CD4-positive, CD25-positive, alpha-beta regulatory T cell (primary cell): ENCODE data around the gene GCNT2. TPM values are rescaled to one million over a fixed set of nuclear protein-coding genes. Genes with fewer than 3 reads are reported as not detected.

ENCODE experiments used
- ATAC-seq, 2 donors: fragments of 150-1000 bp; cut with Tn5 transposase; one replicate each; pipeline ENCODE4 v1.10.0; 2021; ENCODE audit warnings: low read depth in 2 of 2, moderate number of reproducible peaks in 2 of 2, moderate library complexity in 1 of 2
- DNase-seq, 3 donors: peaks; one replicate each; pipeline versions ENCODE4 v3.0.0 to v3.0.0-alpha.2; 2012 to 2022; ENCODE audit warnings: mixed read lengths in 1 of 3
- H3K27ac ChIP-seq: one replicate; pipeline ENCODE4 v1.7.0; 2013; ENCODE audit warnings: mild to moderate bottlenecking, low read length; ENCODE audit not compliant: insufficient read depth, poor library complexity, severe bottlenecking
- H3K27me3 ChIP-seq: one replicate; pipeline ENCODE4 v1.7.0; 2013; ENCODE audit warnings: low read length; ENCODE audit not compliant: control insufficient read depth, insufficient read depth
- H3K36me3 ChIP-seq: one replicate; pipeline ENCODE4 v1.7.0; 2013; ENCODE audit warnings: mild to moderate bottlenecking, low read length, moderate library complexity; ENCODE audit not compliant: control insufficient read depth, insufficient read depth
- H3K4me1 ChIP-seq: 2 replicates; pipeline ENCODE4 v1.7.0; 2013; ENCODE audit warnings: mild to moderate bottlenecking, low read length; ENCODE audit not compliant: insufficient read depth, control insufficient read depth, poor library complexity, severe bottlenecking
- H3K4me3 ChIP-seq: one replicate; pipeline ENCODE4 v1.7.0; 2013; ENCODE audit warnings: low read depth, mild to moderate bottlenecking, low read length, moderate library complexity
- H3K9me3 ChIP-seq, 2 experiments: 1 replicate in 1 of 2; 2 replicates in 1 of 2; pipeline ENCODE4 v1.7.0; 2013; ENCODE audit warnings: low read length in 2 of 2, mild to moderate bottlenecking in 1 of 2, moderate library complexity in 1 of 2; ENCODE audit not compliant: control insufficient read depth in 2 of 2
- H3K27ac Mint-ChIP-seq, 3 donors: one replicate each; pipeline ENCODE4 v1.8.0; 2020 to 2022; ENCODE audit warnings: mild to moderate bottlenecking in 3 of 3, mixed read lengths in 3 of 3, moderate library complexity in 2 of 3
- H3K27me3 Mint-ChIP-seq: one replicate; pipeline ENCODE4 v1.8.0; 2022; ENCODE audit warnings: mild to moderate bottlenecking, mixed read lengths
- H3K36me3 Mint-ChIP-seq: one replicate; pipeline ENCODE4 v1.8.0; 2020; ENCODE audit warnings: mixed read lengths
- H3K4me1 Mint-ChIP-seq, 4 donors: one replicate each; pipeline ENCODE4 v1.8.0; 2020 to 2022; ENCODE audit warnings: mixed read lengths in 4 of 4, mild to moderate bottlenecking in 1 of 4
- H3K4me3 Mint-ChIP-seq, 4 donors: one replicate each; pipeline ENCODE4 v1.8.0; 2020 to 2022; ENCODE audit warnings: mild to moderate bottlenecking in 4 of 4, mixed read lengths in 4 of 4, moderate library complexity in 3 of 4
- H3K9me3 Mint-ChIP-seq, 7 donors: one replicate each; pipeline ENCODE4 v1.8.0; 2020 to 2022; ENCODE audit warnings: mixed read lengths in 7 of 7, mild to moderate bottlenecking in 3 of 7, moderate library complexity in 2 of 7
- polyA plus RNA-seq, 4 donors: library from polyadenylated mRNA; unstranded; fragments of 300-500 nt; fragmentation: Illumina TruSeq; gene quantifications; one replicate each; pipeline ENCODE4 v1.2.3, GENCODE V29; 2021
- total RNA-seq: library from RNA; stranded (reverse); gene quantifications from one replicate; pipeline ENCODE4 v1.2.3, GENCODE V29; 2022

The GCNT2 gene
- 6.9 TPM for total RNA-seq
- 1 to 10 TPM in 3 of 4 donors, under 1 TPM in 1; 0.72 to 1.9 (median 1.3) TPM for polyA plus RNA-seq

DNA sequence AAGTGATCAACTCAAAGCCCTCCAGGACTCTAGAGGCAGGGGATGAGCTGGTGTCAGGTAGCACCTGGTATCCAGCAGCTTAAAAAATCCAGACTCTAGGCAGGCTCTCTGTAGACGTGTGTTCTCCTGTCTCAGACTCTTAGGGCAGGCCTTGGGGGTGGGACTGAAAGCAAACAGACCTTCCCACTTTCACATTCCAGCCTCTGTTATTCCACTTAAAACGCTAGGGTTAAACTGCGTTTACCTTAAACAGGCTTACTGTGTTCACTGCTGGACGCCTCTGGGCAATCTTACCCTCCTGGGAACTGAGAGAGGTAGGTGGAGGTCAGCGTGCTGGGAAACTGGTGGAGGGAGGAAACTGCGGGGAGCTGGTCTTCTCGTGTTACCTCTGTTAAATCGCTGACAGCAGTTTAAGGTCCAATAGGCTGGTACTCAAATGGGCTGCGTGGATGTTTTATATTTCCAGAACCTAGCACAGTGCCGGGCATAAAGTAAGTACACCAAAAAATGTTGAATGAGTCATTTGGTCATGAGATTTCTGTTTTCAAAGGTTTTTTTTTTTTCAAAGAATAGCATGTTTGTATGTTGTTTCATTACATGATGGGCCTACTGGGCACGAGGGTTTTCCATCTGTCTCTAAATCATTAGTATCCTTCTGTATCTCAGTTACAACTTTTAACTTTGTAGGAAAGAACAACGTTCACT, at the start of gene GCNT2:
TSS of gene GCNT2 (plus strand) at position 248 of the 705 bp plus-strand sequence. CDS start 7,561 bp downstream, outside the sequence.
- Mint-ChIP-seq H3K4me1 (peaks cover 0 to 4% (median 0%) of the 10 kb centered on the region in 4 donors), H3K27ac (peak within 1 kb of the TSS in 1 of 3 donors; percentile 23), H3K4me3 (no peak within 1 kb of the TSS), H3K36me3 (no peaks in the 10 kb centered on the region), H3K9me3 (no peaks in the 10 kb centered on the region), H3K27me3 (peaks cover 9% of the 10 kb centered on the region)
- Histone ChIP-seq H3K27ac (no peak within 1 kb of the TSS), H3K27me3 (no peaks in the 10 kb centered on the region), H3K4me3 (no peak within 1 kb of the TSS), H3K4me1 (no peaks in the 10 kb centered on the region), H3K9me3 (no peaks in the 10 kb centered on the region), H3K36me3 (no peaks in the 10 kb centered on the region)
- no peak for ATAC-seq
- no peak for DNase-seq

DNA sequence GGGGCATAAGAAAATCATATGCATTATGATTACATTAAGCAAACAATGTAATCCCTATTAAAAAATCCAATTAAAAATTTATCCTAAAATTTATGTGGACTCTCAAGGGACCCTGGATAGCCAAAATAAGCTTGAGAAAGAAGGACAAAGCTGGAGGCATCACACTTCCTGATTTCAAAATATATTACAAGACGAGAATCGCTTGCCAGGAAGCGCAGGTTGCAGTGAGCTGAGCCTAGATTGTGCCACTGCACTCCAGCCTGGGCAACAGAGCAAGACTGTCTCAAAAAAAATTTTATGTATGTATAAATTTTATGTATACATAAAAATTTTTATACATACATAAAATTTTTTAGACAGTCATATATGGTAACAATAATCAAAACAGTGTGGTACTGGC, 48.5 kb upstream of the GCNT2 start:
- Mint-ChIP-seq H3K27ac (no peak overlapping the region), H3K4me3 (no peak overlapping the region), H3K4me1 (no peaks in the 10 kb centered on the region), H3K27me3 (peaks cover 11% of the 10 kb centered on the region), H3K36me3 (no peaks in the 10 kb centered on the region), H3K9me3 (peaks cover 0 to 1% (median 0%) of the 10 kb centered on the region in 7 donors)
- H3K36me3 ChIP-seq: no peaks in the 10 kb centered on the region
- DNase-seq: no peak
- no peak overlapping the region for H3K27ac ChIP-seq
- peaks cover 4% of the 10 kb centered on the region for H3K27me3 ChIP-seq
- H3K4me3 ChIP-seq: no peak overlapping the region
- no peak for ATAC-seq
- no peaks in the 10 kb centered on the region for H3K9me3 ChIP-seq
- no peaks in the 10 kb centered on the region for H3K4me1 ChIP-seq

DNA sequence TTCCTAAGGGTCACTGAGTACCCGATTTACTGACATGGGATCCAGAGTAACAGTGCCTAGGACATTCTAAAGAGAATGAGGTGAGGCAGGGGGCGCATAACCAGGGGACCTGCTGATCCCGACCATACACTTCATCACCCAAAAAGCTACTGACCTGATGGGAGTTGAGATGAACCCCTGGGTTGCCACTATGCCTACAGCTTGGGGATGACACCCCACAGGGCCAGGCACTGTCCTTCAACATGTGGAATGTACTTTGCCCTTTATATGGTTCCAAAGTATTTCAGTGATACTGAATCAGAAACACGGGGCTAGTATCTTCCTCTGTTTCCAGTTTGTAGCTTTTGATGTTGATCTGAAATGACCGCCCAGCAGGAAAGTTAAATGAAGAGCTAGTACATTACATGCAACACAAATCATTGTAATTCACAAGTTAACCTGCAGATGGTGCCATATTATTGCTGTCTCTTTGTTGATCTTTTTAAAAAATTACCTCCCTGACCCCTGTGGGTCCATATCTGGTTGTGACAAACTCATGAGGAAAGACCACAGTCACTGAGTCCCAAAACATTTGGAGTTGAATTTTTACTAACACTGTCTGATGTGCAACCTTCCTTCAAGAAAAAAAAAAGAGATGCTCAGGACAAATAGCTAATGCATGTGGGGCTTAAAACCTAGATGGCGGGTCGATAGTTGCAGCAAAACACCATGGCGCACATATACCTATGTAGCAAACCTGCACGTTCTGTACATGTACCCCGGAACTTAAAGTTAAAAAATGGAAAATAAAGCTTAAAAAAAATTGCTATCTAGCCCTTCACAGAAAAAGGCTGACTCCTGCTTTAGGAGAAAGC, 42.7 kb upstream of the GCNT2 start:
- DNase-seq: peak in 2 of 3 donors; percentile 6 to 57
- Histone ChIP-seq H3K9me3 (no peaks in the 10 kb centered on the region), H3K4me1 (no peaks in the 10 kb centered on the region), H3K27me3 (peaks cover 1% of the 10 kb centered on the region), H3K36me3 (no peaks in the 10 kb centered on the region), H3K27ac (no peak overlapping the region), H3K4me3 (no peak overlapping the region)
- Mint-ChIP-seq H3K36me3 (no peaks in the 10 kb centered on the region), H3K27me3 (peaks cover 9% of the 10 kb centered on the region), H3K4me1 (peaks cover 0 to 6% (median 2%) of the 10 kb centered on the region in 4 donors), H3K9me3 (peaks cover 0 to 3% (median 0%) of the 10 kb centered on the region in 7 donors), H3K4me3 (no peak overlapping the region), H3K27ac (no peak overlapping the region)
- ATAC-seq: no peak

DNA sequence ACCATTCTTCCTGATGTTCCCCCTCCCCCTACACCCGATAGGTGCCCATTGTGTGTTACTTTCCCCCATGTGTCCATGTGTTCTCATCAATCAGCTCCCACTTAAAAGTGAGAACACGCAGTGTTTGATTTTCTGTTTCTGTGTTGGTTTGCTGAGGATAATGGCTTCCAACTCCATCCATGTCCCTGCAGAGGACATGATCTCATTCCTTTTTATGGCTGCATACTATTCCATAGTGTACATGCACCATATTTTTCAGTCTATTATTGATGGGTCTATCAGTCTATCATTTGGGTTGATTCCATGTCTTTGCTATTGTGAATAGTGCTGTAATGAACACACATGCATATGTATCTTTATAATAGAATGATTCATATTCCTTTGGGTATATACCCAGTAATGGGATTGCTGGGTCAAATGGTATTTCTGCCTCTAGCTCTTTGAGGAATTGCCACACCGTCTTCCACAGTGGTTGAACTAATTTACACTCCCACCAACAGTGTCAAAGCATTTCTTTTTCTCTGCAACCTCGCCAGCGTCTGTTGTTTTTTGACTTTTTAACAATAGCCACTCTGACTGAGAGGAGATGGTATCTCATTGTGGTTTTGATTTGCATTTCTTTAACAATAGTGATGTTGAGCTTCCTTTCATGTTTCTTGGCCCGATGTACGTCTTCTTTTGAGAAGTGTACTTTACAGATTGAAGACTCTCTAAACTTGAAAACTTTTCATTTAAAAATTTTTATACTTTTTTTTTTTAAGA, 41.0 kb upstream of the GCNT2 start:
- Histone ChIP-seq H3K9me3 (no peaks in the 10 kb centered on the region), H3K27me3 (peaks cover 1% of the 10 kb centered on the region), H3K27ac (no peak overlapping the region), H3K36me3 (no peaks in the 10 kb centered on the region), H3K4me1 (no peaks in the 10 kb centered on the region), H3K4me3 (no peak overlapping the region)
- no peaks in the 10 kb centered on the region for H3K36me3 Mint-ChIP-seq
- no peak for ATAC-seq
- H3K27me3 Mint-ChIP-seq: peaks cover 9% of the 10 kb centered on the region
- H3K4me1 Mint-ChIP-seq: peaks cover 0 to 6% (median 2%) of the 10 kb centered on the region in 4 donors
- no peak overlapping the region for H3K27ac Mint-ChIP-seq
- DNase-seq: peak in 1 of 3 donors; percentile 22
- H3K9me3 Mint-ChIP-seq: peaks cover 0 to 3% (median 0%) of the 10 kb centered on the region in 7 donors
- no peak overlapping the region for H3K4me3 Mint-ChIP-seq

DNA sequence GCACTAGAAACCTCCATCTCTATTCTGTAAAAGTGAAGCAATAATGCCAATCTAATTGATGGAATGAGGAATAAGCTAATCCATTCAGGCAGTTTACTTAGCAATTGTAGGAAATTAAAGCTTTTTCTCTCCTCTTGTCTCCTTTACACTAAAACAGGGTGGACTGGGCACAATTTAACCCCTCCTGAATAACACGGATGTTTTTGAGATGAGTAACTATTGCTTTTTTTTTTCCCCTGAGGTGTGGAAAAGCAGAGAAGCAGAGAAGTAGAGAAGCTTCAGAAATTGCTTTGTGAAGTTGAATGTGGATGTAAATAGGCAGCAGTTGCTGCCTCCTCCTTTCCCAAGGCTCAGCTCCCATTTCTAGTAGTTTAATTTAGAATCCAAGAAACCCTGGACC, 40.0 kb upstream of the GCNT2 start:
- H3K36me3 Mint-ChIP-seq: no peaks in the 10 kb centered on the region
- Histone ChIP-seq H3K36me3 (no peaks in the 10 kb centered on the region), H3K27ac (no peak overlapping the region), H3K4me3 (no peak overlapping the region), H3K4me1 (no peaks in the 10 kb centered on the region), H3K27me3 (no peaks in the 10 kb centered on the region), H3K9me3 (no peaks in the 10 kb centered on the region)
- H3K4me3 Mint-ChIP-seq: no peak overlapping the region
- peaks cover 0 to 3% (median 0%) of the 10 kb centered on the region in 7 donors for H3K9me3 Mint-ChIP-seq
- no peak for ATAC-seq
- H3K4me1 Mint-ChIP-seq: peaks cover 0 to 6% (median 2%) of the 10 kb centered on the region in 4 donors
- no peak overlapping the region for H3K27ac Mint-ChIP-seq
- peaks cover 9% of the 10 kb centered on the region for H3K27me3 Mint-ChIP-seq
- DNase-seq: no peak

DNA sequence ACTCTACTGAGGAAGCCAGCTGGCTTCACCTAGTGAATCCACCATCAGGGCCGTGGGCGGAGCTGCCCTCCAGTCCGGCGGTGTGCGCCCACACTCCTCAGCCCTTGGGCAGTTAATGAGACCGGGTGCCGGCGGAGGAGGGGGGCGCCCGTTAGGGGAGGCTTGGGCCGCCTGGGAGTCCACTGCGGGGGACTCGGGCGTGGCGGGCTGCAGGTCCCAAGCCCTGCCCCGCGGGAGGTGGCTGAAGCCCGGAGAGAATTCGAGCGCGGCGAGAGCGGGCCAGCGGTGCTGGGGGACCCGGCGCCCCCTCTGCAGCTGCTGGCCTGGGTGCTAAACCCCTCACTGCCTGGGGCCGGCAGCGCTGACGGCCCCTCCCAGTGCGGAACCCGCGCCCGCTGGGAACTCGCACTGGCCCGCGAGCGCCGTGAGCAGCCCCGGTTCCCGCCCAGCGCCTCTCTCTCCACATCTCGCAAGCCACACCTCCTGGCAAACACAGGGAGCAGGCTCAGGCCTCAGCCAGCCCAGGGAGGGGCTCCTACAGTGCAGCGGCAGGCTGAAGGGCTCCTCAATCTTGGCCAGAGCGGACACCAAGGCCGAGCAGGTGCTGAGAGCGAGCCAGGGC, 38.4 kb upstream of the GCNT2 start:
- ATAC-seq (no peak), DNase-seq (no peak)
- no peaks in the 10 kb centered on the region for H3K4me1 ChIP-seq
- no peaks in the 10 kb centered on the region for H3K27me3 ChIP-seq
- H3K4me3 Mint-ChIP-seq: no peak overlapping the region
- no peak overlapping the region for H3K4me3 ChIP-seq
- H3K27ac ChIP-seq: no peak overlapping the region
- no peaks in the 10 kb centered on the region for H3K36me3 ChIP-seq
- no peak overlapping the region for H3K27ac Mint-ChIP-seq
- H3K9me3 ChIP-seq: no peaks in the 10 kb centered on the region
- no peaks in the 10 kb centered on the region for H3K36me3 Mint-ChIP-seq
- H3K4me1 Mint-ChIP-seq: peaks cover 0 to 6% (median 2%) of the 10 kb centered on the region in 4 donors
- peaks cover 9% of the 10 kb centered on the region for H3K27me3 Mint-ChIP-seq
- H3K9me3 Mint-ChIP-seq: peaks cover 0 to 3% (median 0%) of the 10 kb centered on the region in 7 donors

DNA sequence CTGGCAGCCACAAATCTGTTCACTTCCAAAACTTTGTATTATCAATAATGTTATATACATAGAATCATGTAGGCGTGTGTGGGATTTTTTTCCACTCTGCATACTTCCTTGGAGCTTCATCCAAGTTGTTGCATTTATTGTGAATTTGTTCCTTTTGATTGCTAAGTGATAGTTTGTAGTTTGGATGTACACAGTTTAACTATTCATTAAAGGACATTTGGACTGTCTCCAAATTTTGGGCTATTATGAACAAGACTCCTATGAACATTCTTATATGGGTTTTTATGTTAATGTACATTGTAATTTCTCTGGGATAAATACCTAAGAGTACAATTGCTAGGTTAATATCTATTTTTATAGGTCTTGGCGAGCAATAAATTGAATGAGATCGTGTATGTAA, 36.2 kb upstream of the GCNT2 start:
- H3K4me1 ChIP-seq: no peaks in the 10 kb centered on the region
- H3K4me1 Mint-ChIP-seq: peaks cover 0 to 6% (median 2%) of the 10 kb centered on the region in 4 donors
- no peak overlapping the region for H3K4me3 ChIP-seq
- H3K4me3 Mint-ChIP-seq: no peak overlapping the region
- H3K36me3 ChIP-seq: no peaks in the 10 kb centered on the region
- no peaks in the 10 kb centered on the region for H3K36me3 Mint-ChIP-seq
- H3K27me3 Mint-ChIP-seq: peaks cover 9% of the 10 kb centered on the region
- no peak overlapping the region for H3K27ac ChIP-seq
- no peak for DNase-seq
- no peaks in the 10 kb centered on the region for H3K27me3 ChIP-seq
- ATAC-seq: no peak
- no peaks in the 10 kb centered on the region for H3K9me3 ChIP-seq
- peaks cover 0 to 2% (median 0%) of the 10 kb centered on the region in 7 donors for H3K9me3 Mint-ChIP-seq
- H3K27ac Mint-ChIP-seq: no peak overlapping the region
